Mesenchymal stem cell (in vitro differentiated cells and primary cell): ENCODE measurements around the gene ARHGAP44.

Experiments
- DNase-seq: peaks from one replicate; pipeline ENCODE4 v3.0.0-alpha.2; 2013
- H2AFZ ChIP-seq: one replicate; pipeline ENCODE4 v1.6.1; 2013; ENCODE audit warnings: low read depth, mild to moderate bottlenecking, control low read depth, inconsistent platforms, low read length, moderate library complexity
- H2AK5ac ChIP-seq: 2 replicates; pipeline ENCODE4 v1.6.1; 2013; ENCODE audit warnings: low read length, moderate library complexity, mild to moderate bottlenecking, inconsistent platforms; ENCODE audit not compliant: severe bottlenecking
- H2BK120ac ChIP-seq: one replicate; pipeline ENCODE4 v1.6.1; 2013; ENCODE audit warnings: low read depth, mild to moderate bottlenecking, inconsistent platforms, low read length, moderate library complexity
- H2BK12ac ChIP-seq, 2 experiments: one replicate each; pipeline ENCODE4 v1.6.1; 2013; ENCODE audit warnings: inconsistent platforms in 2 of 2, low read length in 2 of 2, mild to moderate bottlenecking in 2 of 2, moderate library complexity in 2 of 2, control low read depth in 1 of 2
- H2BK15ac ChIP-seq: one replicate; pipeline ENCODE4 v1.6.1; 2013; ENCODE audit warnings: mild to moderate bottlenecking, low read depth, inconsistent platforms; ENCODE audit not compliant: poor library complexity, severe bottlenecking
- H2BK5ac ChIP-seq: 2 replicates; pipeline ENCODE4 v1.6.1; 2013; ENCODE audit warnings: low read depth, mild to moderate bottlenecking, low read length, control low read depth, inconsistent platforms; ENCODE audit not compliant: poor library complexity, severe bottlenecking
- H3K14ac ChIP-seq, 2 experiments: one replicate each; pipeline ENCODE4 v1.6.1; 2013; ENCODE audit warnings: inconsistent platforms in 2 of 2, low read length in 2 of 2, control low read depth in 1 of 2, mild to moderate bottlenecking in 1 of 2, moderate library complexity in 1 of 2
- H3K18ac ChIP-seq, 2 experiments: one replicate each; pipeline ENCODE4 v1.6.1; 2013; ENCODE audit warnings: inconsistent platforms in 2 of 2, low read length in 2 of 2, control low read depth in 1 of 2, low read depth in 1 of 2, mild to moderate bottlenecking in 1 of 2
- H3K23ac ChIP-seq, 2 experiments: one replicate each; pipeline ENCODE4 v1.6.1; 2013; ENCODE audit warnings: inconsistent platforms in 2 of 2, low read length in 2 of 2, mild to moderate bottlenecking in 2 of 2, moderate library complexity in 2 of 2, control low read depth in 1 of 2
- H3K27ac ChIP-seq: 2 replicates; pipeline ENCODE4 v1.5.1; 2013; ENCODE audit warnings: mild to moderate bottlenecking, moderate library complexity, low read length, control low read depth, inconsistent platforms; ENCODE audit not compliant: poor library complexity, severe bottlenecking
- H3K27me3 ChIP-seq, 2 experiments: 2 replicates each; pipeline versions ENCODE4 v1.6.1 to v1.7.0; 2013; ENCODE audit warnings: low read length in 2 of 2, mild to moderate bottlenecking in 2 of 2, moderate library complexity in 2 of 2, control low read depth in 1 of 2, inconsistent platforms in 1 of 2; ENCODE audit not compliant: control insufficient read depth in 1 of 2, insufficient read depth in 1 of 2
- H3K36me3 ChIP-seq, 2 experiments: 2 replicates each; pipeline versions ENCODE4 v1.6.1 to v1.7.0; 2013; ENCODE audit warnings: low read length in 2 of 2, control low read depth in 1 of 2, inconsistent platforms in 1 of 2, low read depth in 1 of 2, mild to moderate bottlenecking in 1 of 2; ENCODE audit not compliant: insufficient read depth in 2 of 2, control insufficient read depth in 1 of 2
- H3K4ac ChIP-seq, 2 experiments: one replicate each; pipeline ENCODE4 v1.6.1; 2013; ENCODE audit warnings: inconsistent platforms in 2 of 2, low read length in 2 of 2, mild to moderate bottlenecking in 2 of 2, moderate library complexity in 2 of 2, control low read depth in 1 of 2, low read depth in 1 of 2
- H3K4me1 ChIP-seq: 2 replicates; pipeline ENCODE4 v1.6.1; 2013; ENCODE audit warnings: low read depth, low read length, control low read depth; ENCODE audit not compliant: control insufficient read depth, insufficient read depth
- H3K4me2 ChIP-seq: 2 replicates; pipeline ENCODE4 v1.6.1; 2013; ENCODE audit warnings: low read length, mild to moderate bottlenecking, inconsistent platforms; ENCODE audit not compliant: poor library complexity, severe bottlenecking
- H3K4me3 ChIP-seq, 2 experiments: 2 replicates each; pipeline versions ENCODE4 v1.5.1 to v1.7.0; 2013; ENCODE audit warnings: low read length in 2 of 2, mild to moderate bottlenecking in 2 of 2, control low read depth in 1 of 2, low read depth in 1 of 2; ENCODE audit not compliant: insufficient read depth in 1 of 2
- H3K79me1 ChIP-seq: replicated peaks from 2 replicates; pipeline ENCODE4 v1.6.1; 2013; ENCODE audit warnings: mild to moderate bottlenecking, control low read depth, low read length, inconsistent platforms; ENCODE audit not compliant: poor library complexity, severe bottlenecking
- H3K9ac ChIP-seq: 2 replicates; pipeline ENCODE4 v1.7.0; 2013; ENCODE audit warnings: mild to moderate bottlenecking, low read length, moderate library complexity
- H3K9me3 ChIP-seq: 2 replicates; pipeline ENCODE4 v1.7.0; 2013; ENCODE audit warnings: mild to moderate bottlenecking, low read length; ENCODE audit not compliant: control insufficient read depth
- H4K8ac ChIP-seq: one replicate; pipeline ENCODE4 v1.6.1; 2013; ENCODE audit warnings: inconsistent platforms, mild to moderate bottlenecking, low read length, moderate library complexity
- H4K91ac ChIP-seq: one replicate; pipeline ENCODE4 v1.6.1; 2013; ENCODE audit warnings: mild to moderate bottlenecking, low read length, inconsistent platforms
- WGBS: methylation state at CpG from one replicate; pipeline ENCODE4 v1.1.7; 2013; ENCODE audit warnings: mixed read lengths; 5-methylcytosine and 5-hydroxymethylcytosine counted together

Gene ARHGAP44

DNA sequence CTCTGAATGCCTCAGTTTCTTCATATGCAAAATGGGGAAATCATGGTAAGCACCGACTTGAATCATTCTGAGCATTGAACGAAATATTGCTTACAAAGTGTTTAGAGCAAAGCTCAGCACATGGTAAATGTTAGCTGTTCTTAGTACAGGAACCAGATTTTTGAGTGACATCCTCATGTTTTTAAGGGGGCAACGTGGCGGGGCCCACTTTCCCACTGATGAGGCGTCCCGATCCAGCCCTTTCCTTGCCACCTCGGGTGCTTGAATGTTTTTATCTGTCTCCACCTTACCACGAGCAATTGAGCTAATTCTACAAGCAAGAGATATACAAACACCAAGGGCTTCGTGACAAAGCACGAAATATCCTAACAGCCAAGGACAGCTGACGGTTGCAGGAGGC is 178.7 kb downstream of the ARHGAP44 start:
- 79% methylated on average over 11 of the region's 11 CpGs for WGBS

DNA sequence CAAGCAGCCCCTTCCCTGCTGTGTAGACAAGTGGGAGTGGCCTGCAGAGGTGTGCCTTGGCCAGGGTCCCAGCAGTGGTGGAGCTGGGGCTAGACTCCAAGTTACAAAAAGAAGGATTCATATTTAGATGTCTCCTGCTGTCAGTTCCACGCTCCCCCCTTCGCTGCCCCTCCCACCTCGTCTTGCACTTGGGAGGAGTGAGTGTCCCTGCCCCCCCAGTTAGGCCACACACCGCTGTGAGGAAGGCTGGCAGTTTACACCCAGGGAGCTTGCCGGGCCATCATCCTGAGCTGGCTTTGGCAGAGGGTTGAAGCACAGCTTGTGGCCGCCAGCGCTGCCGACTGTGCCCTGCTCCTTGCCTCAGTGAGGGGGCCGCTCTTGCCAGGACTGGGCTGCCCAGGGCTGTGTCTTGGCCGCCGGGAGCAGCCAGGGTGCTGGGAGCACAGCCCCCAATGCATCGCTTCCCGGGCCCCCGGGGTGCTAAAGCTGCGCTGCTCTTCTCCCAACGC is 184.3 kb downstream of the ARHGAP44 start:
- Histone ChIP-seq H3K4me2 (peak overlapping the region; percentile 95), H4K8ac (no peak overlapping the region), H3K23ac (no peak overlapping the region), H3K36me3 (no peaks in the 10 kb centered on the region), H3K4me3 (peak overlapping the region; percentile 47 to 70), H3K79me1 (no peaks in the 10 kb centered on the region), H3K9ac (peak overlapping the region; percentile 41), H2BK120ac (peak overlapping the region; percentile 7), H3K14ac (peak overlapping the region in 1 of 2 experiments; percentile 49), H3K9me3 (no peaks in the 10 kb centered on the region), H2AFZ (no peak overlapping the region), H3K18ac (no peak overlapping the region), H3K4me1 (peaks cover 14% of the 10 kb centered on the region), H2BK15ac (no peak overlapping the region), H3K27ac (no peak overlapping the region), H2BK5ac (no peak overlapping the region), H2AK5ac (no peak overlapping the region), H2BK12ac (no peak overlapping the region), H3K4ac (no peak overlapping the region), H4K91ac (no peak overlapping the region), H3K27me3 (peaks cover 9 to 24% of the 10 kb centered on the region in 2 experiments)
- DNase-seq, result no peak
- WGBS, result 12% methylated on average over 15 of the region's 16 CpGs

More for the DNA sequence above, 178.7 kb downstream of the ARHGAP44 start:
- Histone ChIP-seq H3K9me3 (no peaks in the 10 kb centered on the region), H3K79me1 (no peaks in the 10 kb centered on the region), H3K4me3 (no peak overlapping the region), H4K8ac (no peak overlapping the region), H3K4ac (no peak overlapping the region), H3K36me3 (no peaks in the 10 kb centered on the region), H3K18ac (no peak overlapping the region), H2AK5ac (no peak overlapping the region), H3K27me3 (peaks cover 5 to 18% of the 10 kb centered on the region in 2 experiments), H3K23ac (no peak overlapping the region), H2BK120ac (no peak overlapping the region), H4K91ac (no peak overlapping the region), H3K4me1 (no peaks in the 10 kb centered on the region), H3K4me2 (no peak overlapping the region), H3K27ac (no peak overlapping the region), H2BK12ac (no peak overlapping the region), H2BK5ac (no peak overlapping the region), H3K9ac (no peak overlapping the region), H2AFZ (no peak overlapping the region), H3K14ac (no peak overlapping the region), H2BK15ac (no peak overlapping the region)
- no peak for DNase-seq

DNA sequence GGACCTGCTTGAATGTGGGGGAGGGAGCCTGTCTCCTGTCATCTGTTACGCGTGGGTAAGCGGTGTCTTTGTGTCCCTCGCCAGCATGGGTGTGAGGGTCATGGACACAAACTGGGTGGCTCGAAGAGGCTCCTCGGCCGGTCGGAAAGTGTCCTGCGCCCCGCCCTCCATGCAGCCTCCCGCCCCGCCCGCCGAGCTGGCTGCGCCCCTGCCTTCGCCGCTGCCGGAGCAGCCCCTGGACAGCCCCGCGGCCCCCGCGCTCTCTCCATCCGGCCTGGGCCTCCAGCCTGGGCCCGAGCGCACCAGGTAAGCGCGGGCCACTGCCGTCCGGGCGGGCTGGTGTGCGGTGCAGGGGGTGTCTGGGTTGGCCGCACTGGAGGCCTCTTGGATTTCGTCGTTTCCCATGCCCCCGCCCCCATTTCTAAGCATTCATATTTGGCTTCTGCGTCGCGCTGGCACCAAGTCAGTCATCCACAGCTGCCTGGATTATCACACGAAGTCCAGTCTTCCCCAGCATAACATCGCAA is 184.8 kb downstream of the ARHGAP44 start:
- peak overlapping the region; percentile 47 to 70 for H3K4me3 ChIP-seq
- H3K79me1 ChIP-seq, result no peaks in the 10 kb centered on the region
- peak overlapping the region; percentile 95 for H3K4me2 ChIP-seq
- no peaks in the 10 kb centered on the region for H3K36me3 ChIP-seq
- H4K91ac ChIP-seq, result no peak overlapping the region
- H2BK120ac ChIP-seq, result no peak overlapping the region
- no peak overlapping the region for H2AK5ac ChIP-seq
- no peak overlapping the region for H3K23ac ChIP-seq
- WGBS, result 9% methylated on average over 29 of the region's 40 CpGs
- DNase-seq, result no peak
- H3K27ac ChIP-seq, result no peak overlapping the region
- no peak overlapping the region for H4K8ac ChIP-seq
- H3K4ac ChIP-seq, result no peak overlapping the region
- H3K27me3 ChIP-seq, result peaks cover 9 to 24% of the 10 kb centered on the region in 2 experiments
- H2BK15ac ChIP-seq, result no peak overlapping the region
- no peak overlapping the region for H3K14ac ChIP-seq
- peaks cover 14% of the 10 kb centered on the region for H3K4me1 ChIP-seq
- no peak overlapping the region for H3K18ac ChIP-seq
- no peak overlapping the region for H2BK5ac ChIP-seq
- H3K9ac ChIP-seq, result peak overlapping the region; percentile 41
- no peaks in the 10 kb centered on the region for H3K9me3 ChIP-seq
- no peak overlapping the region for H2AFZ ChIP-seq
- no peak overlapping the region for H2BK12ac ChIP-seq

DNA sequence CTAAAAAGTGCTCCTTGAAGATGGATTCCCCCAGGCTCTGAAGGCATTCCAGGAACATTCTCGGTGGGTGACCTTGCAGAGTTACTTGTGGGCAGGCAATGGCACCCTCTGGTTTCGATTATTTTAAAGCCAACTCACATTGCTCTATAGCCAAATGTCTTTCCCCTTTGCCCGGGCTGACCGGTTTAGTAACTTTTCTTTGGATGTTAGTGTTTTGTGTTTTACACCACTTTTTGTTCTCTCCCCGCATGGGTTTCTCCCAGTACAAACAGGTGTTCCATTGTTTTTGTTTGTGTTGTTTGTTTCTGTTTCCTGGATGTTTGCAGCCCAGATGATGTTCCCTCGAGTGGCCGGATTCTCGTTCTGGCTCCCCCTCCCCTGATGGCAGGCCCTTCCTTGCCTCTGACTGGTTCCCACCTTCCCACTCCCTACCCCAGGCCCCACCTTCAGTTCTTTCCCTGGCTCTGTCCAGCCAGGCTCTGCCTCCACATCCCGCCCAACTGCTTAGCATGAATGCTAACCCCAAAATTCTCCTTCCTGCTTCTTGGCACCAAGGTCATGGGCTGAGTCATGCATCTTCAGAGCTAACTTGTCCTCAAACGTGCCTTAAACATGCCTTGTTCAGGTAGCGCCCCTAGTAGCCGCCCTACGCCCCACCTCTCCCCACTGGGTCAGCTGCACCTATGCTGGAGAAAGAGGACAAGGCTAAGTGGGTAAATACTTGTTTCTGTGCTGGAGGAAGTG is 187.9 kb downstream of the ARHGAP44 start:
- Histone ChIP-seq H4K91ac (no peak overlapping the region), H3K14ac (no peak overlapping the region), H3K23ac (no peak overlapping the region), H3K9ac (no peak overlapping the region), H3K18ac (no peak overlapping the region), H3K4me3 (no peak overlapping the region), H4K8ac (no peak overlapping the region), H3K79me1 (no peaks in the 10 kb centered on the region), H3K4me1 (peaks cover 14% of the 10 kb centered on the region), H2AK5ac (no peak overlapping the region), H3K27me3 (peaks cover 4 to 6% of the 10 kb centered on the region in 2 experiments), H3K9me3 (no peaks in the 10 kb centered on the region), H2BK12ac (no peak overlapping the region), H3K4me2 (no peak overlapping the region), H3K36me3 (no peaks in the 10 kb centered on the region), H3K4ac (no peak overlapping the region), H2BK5ac (no peak overlapping the region), H2AFZ (no peak overlapping the region), H2BK120ac (no peak overlapping the region), H2BK15ac (no peak overlapping the region), H3K27ac (no peak overlapping the region)
- DNase-seq, result no peak
- WGBS, result 70% methylated on average over 12 of the region's 13 CpGs
